Esophagus muscularis mucosa (tissue), 4 donors: ENCODE results near the gene ZNF296.

ENCODE experiments used
- CTCF ChIP-seq, 3 experiments: fragments of 200-600 bp in 2 of 3; fragments of 450-650 bp in 1 of 3; sonication (generic) in 2 of 3; IDR thresholded peaks; one replicate each; pipeline ENCODE4 v1.5.1; 2017 to 2019; ENCODE audit warnings: antibody characterized with exemption in 3 of 3, mild to moderate bottlenecking in 2 of 3, moderate library complexity in 1 of 3
- EP300 ChIP-seq: sonication (generic); formaldehyde crosslinking; IDR thresholded peaks from one replicate; pipeline ENCODE4 v1.6.1; 2017; ENCODE audit warnings: antibody characterized with exemption
- POLR2AphosphoS5 ChIP-seq, 2 donors: sonication (generic); formaldehyde crosslinking; IDR thresholded peaks; one replicate each; pipeline ENCODE4 v1.6.1; 2017; ENCODE audit warnings: antibody characterized with exemption in 2 of 2

GRCh38 chr19:45098521-45099466, 22.5 kb upstream of the ZNF296 start:
- TF ChIP-seq POLR2AphosphoS5 (IDR thresholded peaks at IDR 0.05) (no peak), EP300 (no peak), CTCF (IDR thresholded peaks at IDR 0.05) (no peak)
